ENCODE measurements around the gene ZNF100. TPM values are rescaled to one million over a fixed set of nuclear protein-coding genes. Genes with fewer than 3 reads are reported as not detected.

ZNF100 gene
- total and polyA plus RNA-seq, 2 of the 4 experiments (the other 2 are of a cell fraction), result 2.2 to 5.9 TPM

DNA sequence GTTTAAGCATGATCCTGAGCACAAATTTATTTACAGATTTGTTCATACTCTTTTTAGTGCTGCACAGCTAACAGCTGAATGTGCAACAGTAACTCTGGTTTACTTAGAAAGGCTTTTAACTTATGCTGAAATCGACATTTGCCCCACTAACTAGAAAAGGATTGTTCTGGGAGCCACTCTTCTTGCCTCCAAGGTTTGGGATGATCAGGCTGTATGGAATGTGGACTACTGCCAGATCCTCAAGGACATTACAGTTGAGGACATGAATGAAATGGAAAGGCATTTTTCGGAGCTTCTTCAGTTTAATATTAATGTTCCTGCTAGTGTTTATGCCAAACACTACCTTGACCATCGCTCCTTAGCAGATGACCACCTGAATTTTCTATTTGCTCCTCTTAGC lies 16.0 kb downstream of the ZNF100 start:
- intact Hi-C loops (cut with micrococcal nuclease), result no loop called here
- Histone ChIP-seq H3K14ac (replicated peaks; ENCODE audit: low read depth, low read length) (no peak overlapping the region), H3K27me3 (ENCODE audit: control insufficient read depth, insufficient read depth, low read length) (no peaks in the 10 kb centered on the region), H2AK5ac (ENCODE audit: low read depth, low read length) (no peak overlapping the region), H2AK9ac (replicated peaks; ENCODE audit: low read depth, low read length, poor library complexity) (no peak overlapping the region), H3K79me1 (ENCODE audit: low read depth in 1 of 2, low read length in 2 of 2) (peaks cover 4 to 23% of the 10 kb centered on the region in 2 experiments; a peak in 3 of 4 replicates), H2BK120ac (ENCODE audit: low read depth, low read length) (no peak overlapping the region), H4K5ac (ENCODE audit: low read depth, low read length) (no peak overlapping the region), H3K9ac (ENCODE audit: low read depth, low read length) (no peak overlapping the region), H2BK20ac (ENCODE audit: low read depth, low read length) (no peak overlapping the region), H3K9me1 (ENCODE audit: insufficient read depth, low read length) (no peaks in the 10 kb centered on the region), H3K23ac (ENCODE audit: low read depth, low read length) (no peak overlapping the region), H3K4me1 (ENCODE audit: control insufficient read depth, insufficient read depth, low read length) (no peaks in the 10 kb centered on the region; the same call in 1 of the 2 replicates), H3K36me3 (ENCODE audit: control insufficient read depth, insufficient read depth, low read length) (peaks cover 21% of the 10 kb centered on the region), H2BK15ac (ENCODE audit: low read depth, low read length) (no peak overlapping the region), H4K91ac (ENCODE audit: insufficient read depth, low read depth, low read length) (no peak overlapping the region), H2BK5ac (ENCODE audit: low read depth, low read length, poor library complexity, severe bottlenecking) (no peak overlapping the region), H3K4me3 (ENCODE audit: insufficient read depth, low read depth, low read length) (no peak overlapping the region), H3K56ac (ENCODE audit: extremely low read depth, insufficient read depth, low read length) (no peak overlapping the region), H3K4me2 (ENCODE audit: low read depth, low read length) (no peak overlapping the region), H4K8ac (ENCODE audit: low read depth in 2 of 2, low read length in 2 of 2) (no peak overlapping the region), H2AFZ (replicated peaks; ENCODE audit: low read length, poor library complexity) (no peak overlapping the region), H3K27ac (ENCODE audit: insufficient read depth, low read length) (no peak overlapping the region), H4K20me1 (ENCODE audit: insufficient read depth, low read length) (no peaks in the 10 kb centered on the region), H3K9me3 (ENCODE audit: control insufficient read depth, insufficient read depth, low read length) (peaks cover 6% of the 10 kb centered on the region), H3K4ac (ENCODE audit: low read depth, low read length) (no peak overlapping the region), H3K18ac (ENCODE audit: low read depth, low read length) (no peak overlapping the region)
- BruUV-seq (replicated peaks), result no TSS peak
- in situ Hi-C loops (cut with MboI; ENCODE audit: low sequenced_read_pairs), result no loop called here
- 100% methylated on average over 1 of the region's 3 CpGs; no CpG with 5 or more reads in 1 of the 2 experiments for WGBS, 2 experiments (ENCODE audit: extremely low coverage in 2 of 2, insufficient read length in 1 of 2)
- POLR2A ChIA-PET (ENCODE audit: unreplicated experiment), result no interaction called here
- peak; percentile 72 for ATAC-seq (ENCODE audit: low read depth)
- dilution Hi-C loops (cut with HindIII; ENCODE audit: low sequenced_read_pairs, unreplicated experiment), result no loop called here
- peak; percentile 43 for DNase-seq
- CTCF ChIA-PET, result no interaction called here
- no peak for TF ChIP-seq RFX5 (IDR thresholded peaks at IDR 0.05; ENCODE audit: low read depth, low read length)
- no peak for TF ChIP-seq MXI1 (IDR thresholded peaks at IDR 0.05; ENCODE audit: borderline replicate concordance, low read depth, low read length)
- TF ChIP-seq, protein P1, sequence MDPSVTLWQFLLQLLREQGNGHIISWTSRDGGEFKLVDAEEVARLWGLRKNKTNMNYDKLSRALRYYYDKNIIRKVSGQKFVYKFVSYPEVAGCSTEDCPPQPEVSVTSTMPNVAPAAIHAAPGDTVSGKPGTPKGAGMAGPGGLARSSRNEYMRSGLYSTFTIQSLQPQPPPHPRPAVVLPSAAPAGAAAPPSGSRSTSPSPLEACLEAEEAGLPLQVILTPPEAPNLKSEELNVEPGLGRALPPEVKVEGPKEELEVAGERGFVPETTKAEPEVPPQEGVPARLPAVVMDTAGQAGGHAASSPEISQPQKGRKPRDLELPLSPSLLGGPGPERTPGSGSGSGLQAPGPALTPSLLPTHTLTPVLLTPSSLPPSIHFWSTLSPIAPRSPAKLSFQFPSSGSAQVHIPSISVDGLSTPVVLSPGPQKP (IDR thresholded peaks at IDR 0.05; ENCODE audit: borderline replicate concordance, low read depth, low read length), result no peak
- no peak for TF ChIP-seq RCOR1 (IDR thresholded peaks at IDR 0.05; ENCODE audit: insufficient replicate concordance, low read length)
- TF ChIP-seq MAZ (IDR thresholded peaks at IDR 0.05; ENCODE audit: borderline replicate concordance, low read depth, low read length), result no peak
- no peak for TF ChIP-seq POLR2A (IDR thresholded peaks at IDR 0.05; ENCODE audit: low read depth, low read length)
- no peak for TF ChIP-seq NFE2L2 (IDR thresholded peaks at IDR 0.05; ENCODE audit: low read depth, low read length)
- no peak for TF ChIP-seq RAD21 (IDR thresholded peaks at IDR 0.05; ENCODE audit: low read length)
- TF ChIP-seq CEBPB (IDR thresholded peaks at IDR 0.05; ENCODE audit: low read depth, low read length), result no peak
